HG02852 (cell line): ENCODE results near the gene SF3A2.
"Not testable (repeated sequence)": the region's sequence is repeated elsewhere in the genome, so short reads cannot be mapped to it uniquely, and the experiment has no call there.

Source experiments
- ATAC-seq: cut with Tn5 transposase; IDR thresholded peaks from one replicate; pipeline ENCODE4 v1.9.1; 2021; ENCODE audit warnings: mild to moderate bottlenecking, moderate library complexity; ENCODE audit not compliant: unreplicated experiment

SF3A2 gene

GRCh38 chr19:2273356-2274184, 36.9 kb downstream of the SF3A2 start:
- no peak for ATAC-seq

- ATAC-seq, result no peak
Observed at GRCh38 chr19:2274185-2274711, 37.6 kb downstream of the SF3A2 start.

GRCh38 chr19:2274931-2275535, 38.4 kb downstream of the SF3A2 start:
- ATAC-seq, result no peak

- no peak for ATAC-seq
Observed at GRCh38 chr19:2275588-2276428, 39.2 kb downstream of the SF3A2 start.

- ATAC-seq, result no peak
Observed at GRCh38 chr19:2276429-2276986, 39.9 kb downstream of the SF3A2 start.

GRCh38 chr19:2277138-2277537, 40.5 kb downstream of the SF3A2 start:
- no peak for ATAC-seq

GRCh38 chr19:2278459-2279158, 42.0 kb downstream of the SF3A2 start:
- no peak for ATAC-seq

- ATAC-seq, result no peak
Observed at GRCh38 chr19:2280633-2281264, 44.1 kb downstream of the SF3A2 start.

- not testable (repeated sequence) for ATAC-seq
Observed at GRCh38 chr19:2281265-2282061, 44.8 kb downstream of the SF3A2 start.

GRCh38 chr19:2282062-2282861, 45.6 kb downstream of the SF3A2 start, which contains the start of gene PEAK3:
TSS of gene PEAK3 (minus strand) at chr19:2282175. CDS start at chr19:2280931, 1,244 bp downstream.
- no peak for ATAC-seq

GRCh38 chr19:2282862-2283237, 46.2 kb downstream of the SF3A2 start:
- no peak for ATAC-seq

- no peak for ATAC-seq
Observed at GRCh38 chr19:2283835-2284507, 47.3 kb downstream of the SF3A2 start.

- no peak for ATAC-seq
Observed at GRCh38 chr19:2286402-2287140, 49.9 kb downstream of the SF3A2 start.

- ATAC-seq, result no peak
Observed at GRCh38 chr19:2287585-2288337, 51.1 kb downstream of the SF3A2 start.

GRCh38 chr19:2288338-2288817, 51.8 kb downstream of the SF3A2 start:
- no peak for ATAC-seq
